ENCODE data around the gene GLRX3. TPM values are rescaled to one million over a fixed set of nuclear protein-coding genes. Genes with fewer than 3 reads are reported as not detected.

Gene GLRX3
- total and polyA plus RNA-seq, 2 donors: 72.7 to 82.4 TPM

DNA sequence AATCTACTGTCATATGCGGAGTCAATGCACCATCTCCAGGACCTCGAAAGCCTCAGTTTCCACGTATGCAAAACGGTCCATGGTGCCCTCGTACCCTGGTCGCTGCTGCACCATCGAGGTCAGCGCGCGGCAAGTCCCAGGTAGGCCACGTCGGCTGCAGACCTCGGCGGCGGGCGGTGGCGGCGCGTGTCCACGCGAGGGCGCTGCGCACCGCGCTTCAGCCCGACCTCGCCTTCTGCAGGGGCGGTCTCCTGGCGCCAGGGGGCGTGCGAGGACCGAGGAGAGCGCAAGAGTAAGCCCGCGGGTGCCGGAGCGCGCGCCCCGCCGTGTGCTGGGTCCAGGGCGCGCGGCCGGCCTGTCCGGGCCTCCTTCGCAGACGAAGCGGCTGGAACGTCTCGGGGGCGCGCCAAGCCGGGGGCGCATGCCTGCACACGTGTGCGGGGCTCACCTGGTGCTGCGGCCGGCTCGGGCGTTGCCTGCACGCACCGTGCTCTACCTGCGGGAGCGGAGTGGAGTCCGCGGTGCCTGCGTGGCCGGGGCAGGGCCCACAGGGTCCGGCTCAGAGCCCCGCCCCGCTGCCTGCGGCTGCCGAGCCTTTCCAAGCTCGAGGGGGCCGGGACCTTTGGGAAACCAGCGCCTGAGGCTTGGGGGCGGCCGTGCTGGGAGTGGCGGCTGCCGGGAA lies 54.0 kb downstream of the GLRX3 start:
- Histone ChIP-seq H3K27me3 (ENCODE audit: control insufficient read depth in 2 of 2, insufficient read depth in 1 of 2, low read length in 1 of 2) (peaks cover 7 to 19% of the 10 kb centered on the region in 2 donors), H3K27ac (ENCODE audit: low read depth in 1 of 2, low read length in 1 of 2) (no peak overlapping the region), H3K36me3 (ENCODE audit: control insufficient read depth in 2 of 2, insufficient read depth in 2 of 2, low read length in 1 of 2) (peaks cover 4 to 5% of the 10 kb centered on the region in 2 donors), H3K4me3 (ENCODE audit: low read length in 2 of 2) (peak overlapping the region in 1 of 2 donors; percentile 49), H3K9me3 (ENCODE audit: control insufficient read depth in 2 of 2, insufficient read depth in 1 of 2, low read length in 1 of 2) (no peaks in the 10 kb centered on the region), H3K4me1 (ENCODE audit: control insufficient read depth in 2 of 2, insufficient read depth in 2 of 2, low read length in 2 of 2) (peaks cover 0 to 4% of the 10 kb centered on the region in 2 donors)
- WGBS: 5% methylated on average over 81 of the region's 81 CpGs
- peak; percentile 30 to 90 (median 77) for DNase-seq (ENCODE audit: low read depth in 6 of 9, low spot score in 9 of 9)

DNA sequence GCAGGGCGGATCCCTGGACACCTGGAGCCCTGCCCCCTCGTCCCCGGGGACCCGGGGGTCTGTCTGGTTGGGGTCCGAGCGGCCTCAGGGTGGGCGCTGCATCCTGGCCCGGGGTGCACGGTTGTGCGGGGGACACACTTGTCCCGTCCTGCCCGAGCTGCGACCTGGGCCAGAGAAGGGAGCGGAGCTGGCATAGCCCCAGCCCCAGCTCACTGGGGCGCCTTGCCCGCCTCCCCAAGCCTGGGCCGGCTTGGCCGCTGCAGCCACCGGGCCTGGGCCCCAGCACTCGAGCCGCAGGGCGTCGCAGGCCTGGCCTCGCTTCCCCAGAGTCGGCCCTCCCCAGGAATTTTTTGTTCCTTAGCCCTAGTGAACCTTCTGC lies 54.5 kb downstream of the GLRX3 start:
- Histone ChIP-seq H3K27me3 (ENCODE audit: control insufficient read depth in 2 of 2, insufficient read depth in 1 of 2, low read length in 1 of 2) (peaks cover 7 to 19% of the 10 kb centered on the region in 2 donors), H3K4me3 (ENCODE audit: low read length in 2 of 2) (peak overlapping the region in 1 of 2 donors; percentile 49), H3K36me3 (ENCODE audit: control insufficient read depth in 2 of 2, insufficient read depth in 2 of 2, low read length in 1 of 2) (peaks cover under 1 to 1% of the 10 kb centered on the region in 2 donors), H3K27ac (ENCODE audit: low read depth in 1 of 2, low read length in 1 of 2) (no peak overlapping the region), H3K9me3 (ENCODE audit: control insufficient read depth in 2 of 2, insufficient read depth in 1 of 2, low read length in 1 of 2) (no peaks in the 10 kb centered on the region), H3K4me1 (ENCODE audit: control insufficient read depth in 2 of 2, insufficient read depth in 2 of 2, low read length in 2 of 2) (peaks cover 0 to 4% of the 10 kb centered on the region in 2 donors)
- WGBS: 21% methylated on average over 25 of the region's 25 CpGs
- DNase-seq (ENCODE audit: low read depth in 6 of 9, low spot score in 9 of 9): no peak

GRCh38 chr10:130191380-130191779 lies 55.2 kb downstream of the GLRX3 start:
- Histone ChIP-seq H3K4me1 (ENCODE audit: control insufficient read depth in 2 of 2, insufficient read depth in 2 of 2, low read length in 2 of 2) (peaks cover 0 to 4% of the 10 kb centered on the region in 2 donors), H3K27me3 (ENCODE audit: control insufficient read depth in 2 of 2, insufficient read depth in 1 of 2, low read length in 1 of 2) (peaks cover 7 to 19% of the 10 kb centered on the region in 2 donors), H3K27ac (ENCODE audit: low read depth in 1 of 2, low read length in 1 of 2) (no peak overlapping the region), H3K4me3 (ENCODE audit: low read length in 2 of 2) (no peak overlapping the region), H3K36me3 (ENCODE audit: control insufficient read depth in 2 of 2, insufficient read depth in 2 of 2, low read length in 1 of 2) (no peaks in the 10 kb centered on the region), H3K9me3 (ENCODE audit: control insufficient read depth in 2 of 2, insufficient read depth in 1 of 2, low read length in 1 of 2) (no peaks in the 10 kb centered on the region)
- DNase-seq (ENCODE audit: low read depth in 6 of 9, low spot score in 9 of 9): no peak
- WGBS: 86% methylated on average over 22 of the region's 22 CpGs

DNA sequence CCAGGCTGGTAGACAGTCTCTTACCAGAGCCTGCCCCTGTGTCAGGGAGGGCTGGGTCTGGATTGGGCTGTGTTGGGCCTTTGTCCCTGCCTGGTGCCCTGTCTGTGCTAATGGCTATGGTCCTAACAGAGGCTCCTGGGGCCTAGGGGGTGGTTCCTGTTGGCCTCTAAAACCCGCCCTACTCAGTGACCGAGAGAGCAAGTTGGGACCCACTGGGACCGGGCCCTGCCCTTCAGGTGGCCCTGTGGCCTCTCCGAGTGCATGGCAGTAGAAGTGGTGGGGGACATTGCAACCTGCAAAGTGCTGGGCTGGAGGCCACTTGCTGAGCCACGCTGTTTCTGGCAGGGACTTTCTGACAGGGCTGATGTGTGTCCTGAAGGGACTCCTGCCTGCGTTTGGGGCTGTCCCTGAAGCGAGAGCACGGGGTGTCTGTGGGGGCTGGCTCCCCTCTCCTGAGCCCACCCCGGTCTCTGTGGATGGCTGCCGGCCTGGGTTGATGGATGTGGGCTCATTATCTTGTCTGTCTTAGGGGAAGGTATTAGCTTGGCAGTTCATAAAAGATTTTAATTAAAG lies 56.2 kb downstream of the GLRX3 start:
- peaks cover 0 to 4% of the 10 kb centered on the region in 2 donors for H3K4me1 ChIP-seq (ENCODE audit: control insufficient read depth in 2 of 2, insufficient read depth in 2 of 2, low read length in 2 of 2)
- H3K9me3 ChIP-seq (ENCODE audit: control insufficient read depth in 2 of 2, insufficient read depth in 1 of 2, low read length in 1 of 2): no peaks in the 10 kb centered on the region
- peaks cover 7 to 19% of the 10 kb centered on the region in 2 donors for H3K27me3 ChIP-seq (ENCODE audit: control insufficient read depth in 2 of 2, insufficient read depth in 1 of 2, low read length in 1 of 2)
- 89% methylated on average over 10 of the region's 10 CpGs for WGBS
- H3K36me3 ChIP-seq (ENCODE audit: control insufficient read depth in 2 of 2, insufficient read depth in 2 of 2, low read length in 1 of 2): no peaks in the 10 kb centered on the region
- no peak for DNase-seq (ENCODE audit: low read depth in 6 of 9, low spot score in 9 of 9)
- H3K4me3 ChIP-seq (ENCODE audit: low read length in 2 of 2): no peak overlapping the region
- H3K27ac ChIP-seq (ENCODE audit: low read depth in 1 of 2, low read length in 1 of 2): no peak overlapping the region

DNA sequence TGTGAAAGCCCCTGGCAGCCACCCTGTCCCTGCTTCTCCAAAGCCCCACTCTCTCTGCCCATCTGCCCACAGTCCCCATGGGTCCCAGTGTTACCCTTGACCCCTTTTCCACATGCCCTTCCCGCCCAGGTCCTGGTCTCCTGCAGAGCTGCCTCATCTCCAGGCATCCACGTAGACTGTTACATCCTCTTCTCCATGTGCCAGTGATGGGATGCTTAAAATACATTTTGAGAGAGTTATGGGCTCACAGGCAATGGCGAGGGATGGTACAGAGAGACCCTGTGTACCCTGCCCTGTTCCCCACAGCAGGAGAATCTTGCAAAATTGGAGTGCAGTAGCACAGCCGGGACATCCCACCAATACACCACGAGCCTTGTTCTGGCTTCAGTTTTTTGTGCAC lies 56.8 kb downstream of the GLRX3 start:
- Histone ChIP-seq H3K4me1 (ENCODE audit: control insufficient read depth in 2 of 2, insufficient read depth in 2 of 2, low read length in 2 of 2) (peaks cover 0 to 4% of the 10 kb centered on the region in 2 donors), H3K36me3 (ENCODE audit: control insufficient read depth in 2 of 2, insufficient read depth in 2 of 2, low read length in 1 of 2) (no peaks in the 10 kb centered on the region), H3K27me3 (ENCODE audit: control insufficient read depth in 2 of 2, insufficient read depth in 1 of 2, low read length in 1 of 2) (peaks cover 7 to 19% of the 10 kb centered on the region in 2 donors), H3K4me3 (ENCODE audit: low read length in 2 of 2) (no peak overlapping the region), H3K9me3 (ENCODE audit: control insufficient read depth in 2 of 2, insufficient read depth in 1 of 2, low read length in 1 of 2) (no peaks in the 10 kb centered on the region), H3K27ac (ENCODE audit: low read depth in 1 of 2, low read length in 1 of 2) (no peak overlapping the region)
- DNase-seq (ENCODE audit: low read depth in 6 of 9, low spot score in 9 of 9): no peak
- WGBS: 93% methylated on average over 5 of the region's 5 CpGs

DNA sequence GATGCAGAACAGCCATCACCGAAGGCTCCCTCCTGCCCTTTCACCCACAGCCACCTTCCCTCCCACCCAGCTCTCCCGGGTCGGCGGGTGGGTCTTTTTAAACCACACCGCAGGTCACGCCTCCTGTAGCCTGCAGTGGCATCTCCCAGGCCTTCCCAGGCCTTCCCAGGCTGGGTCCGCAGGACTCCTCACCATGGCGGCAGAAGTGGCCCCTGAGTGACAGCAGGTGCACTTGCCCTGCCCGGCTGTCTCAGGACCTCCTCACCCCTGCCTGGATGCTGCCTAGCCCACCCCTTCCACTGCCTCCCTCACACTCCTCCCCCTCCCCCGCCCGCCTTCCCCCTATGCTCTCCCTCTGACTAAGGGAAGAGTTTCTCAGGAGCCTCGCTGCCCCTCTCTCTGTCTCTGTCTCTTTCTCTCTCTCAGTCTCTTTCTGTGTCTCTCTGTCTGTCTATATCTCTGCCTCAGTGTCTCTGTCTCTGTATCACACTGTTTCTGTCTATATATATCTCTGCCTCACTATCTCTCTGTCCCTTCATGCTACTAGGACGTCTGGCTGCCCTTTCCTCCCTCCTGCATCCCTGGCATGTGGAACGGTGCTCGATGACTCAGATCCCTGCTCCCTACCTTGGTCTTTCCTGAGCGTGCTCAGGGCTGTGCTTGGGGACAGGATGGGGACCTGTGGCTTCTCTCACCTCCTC lies 57.5 kb downstream of the GLRX3 start:
- Histone ChIP-seq H3K27ac (ENCODE audit: low read depth in 1 of 2, low read length in 1 of 2) (no peak overlapping the region), H3K27me3 (ENCODE audit: control insufficient read depth in 2 of 2, insufficient read depth in 1 of 2, low read length in 1 of 2) (peaks cover 7 to 19% of the 10 kb centered on the region in 2 donors), H3K9me3 (ENCODE audit: control insufficient read depth in 2 of 2, insufficient read depth in 1 of 2, low read length in 1 of 2) (no peaks in the 10 kb centered on the region), H3K4me3 (ENCODE audit: low read length in 2 of 2) (no peak overlapping the region), H3K4me1 (ENCODE audit: control insufficient read depth in 2 of 2, insufficient read depth in 2 of 2, low read length in 2 of 2) (peaks cover 0 to 4% of the 10 kb centered on the region in 2 donors), H3K36me3 (ENCODE audit: control insufficient read depth in 2 of 2, insufficient read depth in 2 of 2, low read length in 1 of 2) (no peaks in the 10 kb centered on the region)
- DNase-seq (ENCODE audit: low read depth in 6 of 9, low spot score in 9 of 9): no peak
- 85% methylated on average over 16 of the region's 16 CpGs for WGBS

DNA sequence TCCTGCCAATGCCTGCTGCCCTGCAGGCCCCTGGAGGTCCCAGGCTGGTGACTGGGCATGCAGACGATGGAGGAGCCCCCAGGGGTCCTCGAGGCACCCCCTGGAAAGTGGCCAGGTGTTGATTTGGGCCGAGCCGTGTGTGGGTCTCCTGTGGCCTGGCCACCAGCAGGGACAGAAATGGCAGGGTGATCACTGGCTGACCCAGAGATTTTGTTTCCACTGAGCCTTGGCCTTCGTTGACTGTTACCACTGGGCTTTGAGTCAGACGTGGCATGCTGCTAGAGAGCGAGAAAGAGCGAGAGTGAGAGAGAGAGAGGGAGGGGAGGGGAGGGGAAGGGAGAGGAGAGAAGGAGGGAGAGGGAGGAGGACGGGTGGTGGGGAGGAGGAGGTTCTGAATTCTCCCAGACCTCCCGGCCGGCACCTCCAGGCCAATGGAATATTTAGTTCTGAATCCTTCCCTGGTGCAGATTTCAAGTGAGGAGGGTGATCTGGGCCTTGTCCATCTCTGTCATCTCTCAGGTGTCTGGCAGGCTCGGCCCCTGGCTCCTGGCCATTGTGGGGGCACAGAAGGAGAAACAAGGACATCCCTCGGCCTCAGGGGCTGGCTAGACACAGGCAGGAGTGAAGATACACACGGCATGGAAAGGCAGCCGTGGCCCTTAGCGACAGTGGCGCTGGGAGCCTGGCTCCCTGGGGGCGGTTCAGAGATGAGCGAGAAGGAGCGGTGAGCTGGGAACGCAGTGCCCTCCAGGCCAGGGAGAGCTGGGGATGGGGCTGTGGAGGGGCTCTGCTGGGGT lies 58.2 kb downstream of the GLRX3 start:
- no peaks in the 10 kb centered on the region for H3K9me3 ChIP-seq (ENCODE audit: control insufficient read depth in 2 of 2, insufficient read depth in 1 of 2, low read length in 1 of 2)
- no peak overlapping the region for H3K4me3 ChIP-seq (ENCODE audit: low read length in 2 of 2)
- H3K4me1 ChIP-seq (ENCODE audit: control insufficient read depth in 2 of 2, insufficient read depth in 2 of 2, low read length in 2 of 2): peaks cover 0 to 4% of the 10 kb centered on the region in 2 donors
- no peaks in the 10 kb centered on the region for H3K36me3 ChIP-seq (ENCODE audit: control insufficient read depth in 2 of 2, insufficient read depth in 2 of 2, low read length in 1 of 2)
- H3K27ac ChIP-seq (ENCODE audit: low read depth in 1 of 2, low read length in 1 of 2): no peak overlapping the region
- WGBS: 89% methylated on average over 21 of the region's 21 CpGs
- H3K27me3 ChIP-seq (ENCODE audit: control insufficient read depth in 2 of 2, insufficient read depth in 1 of 2, low read length in 1 of 2): peaks cover 7 to 19% of the 10 kb centered on the region in 2 donors
- no peak for DNase-seq (ENCODE audit: low read depth in 6 of 9, low spot score in 9 of 9)

DNA sequence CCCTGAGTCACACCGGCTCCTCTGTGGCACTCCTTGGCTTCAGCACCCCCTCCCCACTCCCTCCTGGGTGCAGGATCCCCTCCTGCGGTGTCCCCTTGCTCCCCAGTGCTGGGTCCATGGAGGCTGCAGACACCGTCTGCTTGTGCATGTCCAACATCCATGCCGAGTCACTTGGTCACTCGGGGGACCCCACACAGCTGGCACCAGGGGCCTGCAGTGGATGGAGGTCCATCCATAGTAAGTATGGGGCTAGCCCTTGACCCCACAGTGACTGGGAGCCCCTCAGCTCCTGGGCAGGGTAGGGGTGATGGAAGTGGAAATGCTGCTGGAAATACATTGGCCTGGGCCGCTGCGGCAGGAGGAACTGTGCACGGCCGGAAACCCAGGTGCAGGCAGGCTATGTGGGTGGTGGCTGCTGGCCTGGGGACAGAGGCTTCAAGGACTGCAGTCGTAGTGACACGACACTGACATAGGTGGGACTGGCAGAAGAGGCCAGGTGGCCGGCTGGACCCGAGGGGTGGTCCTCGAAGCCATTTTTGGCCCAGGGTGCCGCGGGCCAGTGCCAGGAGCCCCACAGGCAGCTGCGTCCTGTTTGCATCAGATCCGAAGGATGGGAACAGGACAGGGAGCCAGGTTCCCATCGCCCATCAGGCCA lies 58.9 kb downstream of the GLRX3 start:
- DNase-seq (ENCODE audit: low read depth in 6 of 9, low spot score in 9 of 9): no peak
- Histone ChIP-seq H3K9me3 (ENCODE audit: control insufficient read depth in 2 of 2, insufficient read depth in 1 of 2, low read length in 1 of 2) (no peaks in the 10 kb centered on the region), H3K4me1 (ENCODE audit: control insufficient read depth in 2 of 2, insufficient read depth in 2 of 2, low read length in 2 of 2) (peaks cover 0 to 4% of the 10 kb centered on the region in 2 donors), H3K27ac (ENCODE audit: low read depth in 1 of 2, low read length in 1 of 2) (no peak overlapping the region), H3K36me3 (ENCODE audit: control insufficient read depth in 2 of 2, insufficient read depth in 2 of 2, low read length in 1 of 2) (no peaks in the 10 kb centered on the region), H3K27me3 (ENCODE audit: control insufficient read depth in 2 of 2, insufficient read depth in 1 of 2, low read length in 1 of 2) (peaks cover 7 to 19% of the 10 kb centered on the region in 2 donors), H3K4me3 (ENCODE audit: low read length in 2 of 2) (no peak overlapping the region)
- WGBS: 96% methylated on average over 19 of the region's 19 CpGs
